Epithelial cell of esophagus (primary cell): ENCODE measurements around the gene RORC.
"Not testable (repeated sequence)": the region's sequence is repeated elsewhere in the genome, so short reads cannot be mapped to it uniquely, and the experiment has no call there.

Experiments used
- DNase-seq: peaks from one replicate; pipeline ENCODE4 v3.0.0; 2010; ENCODE audit warnings: low read depth
- H3K4me3 ChIP-seq: 2 replicates; pipeline ENCODE4 v1.5.1; 2011; ENCODE audit warnings: mild to moderate bottlenecking, low read length, control low read depth
- TF ChIP-seq, protein P1 (sequence below): IDR thresholded peaks from 2 replicates; pipeline ENCODE4 v1.5.1; 2011; ENCODE audit warnings: low read depth, mild to moderate bottlenecking, low read length, control low read depth, inconsistent platforms; ENCODE audit not compliant: insufficient read depth; ENCODE audit errors: missing control alignments

RORC gene

DNA sequence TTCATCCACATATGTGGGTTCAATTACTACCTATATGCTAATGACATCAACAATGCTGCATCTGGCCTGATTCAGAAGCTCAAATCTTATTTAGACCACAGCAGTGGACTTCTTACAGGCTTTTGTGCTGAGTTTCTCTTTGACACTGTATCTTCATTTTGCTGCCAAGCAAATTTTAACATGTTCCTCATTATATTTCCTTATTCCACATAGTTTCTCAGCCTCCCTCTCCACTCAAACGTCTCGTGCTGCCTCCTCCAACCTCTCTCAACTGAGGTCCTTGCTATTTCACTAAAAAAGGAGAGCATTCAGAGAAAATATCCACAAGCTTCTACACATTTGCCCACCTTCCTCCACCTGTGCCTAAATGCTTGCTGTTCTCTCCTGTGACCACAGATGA is 47.8 kb downstream of the RORC start:
- no peak for DNase-seq
- no peak overlapping the region for H3K4me3 ChIP-seq
- TF ChIP-seq, protein P1, sequence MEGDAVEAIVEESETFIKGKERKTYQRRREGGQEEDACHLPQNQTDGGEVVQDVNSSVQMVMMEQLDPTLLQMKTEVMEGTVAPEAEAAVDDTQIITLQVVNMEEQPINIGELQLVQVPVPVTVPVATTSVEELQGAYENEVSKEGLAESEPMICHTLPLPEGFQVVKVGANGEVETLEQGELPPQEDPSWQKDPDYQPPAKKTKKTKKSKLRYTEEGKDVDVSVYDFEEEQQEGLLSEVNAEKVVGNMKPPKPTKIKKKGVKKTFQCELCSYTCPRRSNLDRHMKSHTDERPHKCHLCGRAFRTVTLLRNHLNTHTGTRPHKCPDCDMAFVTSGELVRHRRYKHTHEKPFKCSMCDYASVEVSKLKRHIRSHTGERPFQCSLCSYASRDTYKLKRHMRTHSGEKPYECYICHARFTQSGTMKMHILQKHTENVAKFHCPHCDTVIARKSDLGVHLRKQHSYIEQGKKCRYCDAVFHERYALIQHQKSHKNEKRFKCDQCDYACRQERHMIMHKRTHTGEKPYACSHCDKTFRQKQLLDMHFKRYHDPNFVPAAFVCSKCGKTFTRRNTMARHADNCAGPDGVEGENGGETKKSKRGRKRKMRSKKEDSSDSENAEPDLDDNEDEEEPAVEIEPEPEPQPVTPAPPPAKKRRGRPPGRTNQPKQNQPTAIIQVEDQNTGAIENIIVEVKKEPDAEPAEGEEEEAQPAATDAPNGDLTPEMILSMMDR, result no peak

DNA sequence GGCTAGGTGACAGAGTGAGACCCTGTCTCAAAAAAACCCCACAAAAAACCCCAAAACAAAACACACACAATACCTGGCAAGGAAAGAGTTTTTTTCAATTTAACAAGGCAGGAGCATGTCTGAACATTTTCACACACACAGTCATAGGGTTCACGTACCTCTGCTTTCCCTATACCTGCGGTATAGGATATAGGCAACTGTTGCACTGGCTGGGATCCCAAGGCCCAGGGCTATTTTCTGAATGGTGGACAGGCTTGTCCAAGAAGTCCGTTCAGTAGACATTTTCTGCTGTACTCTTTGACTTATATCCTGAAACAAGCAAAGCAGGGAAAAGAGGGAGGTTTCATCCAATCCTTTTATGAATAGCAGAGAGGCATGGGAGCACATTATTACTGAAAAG is 48.9 kb downstream of the RORC start:
- peak; percentile 67 for DNase-seq
- TF ChIP-seq, protein P1, result no peak
- no peak overlapping the region for H3K4me3 ChIP-seq

DNA sequence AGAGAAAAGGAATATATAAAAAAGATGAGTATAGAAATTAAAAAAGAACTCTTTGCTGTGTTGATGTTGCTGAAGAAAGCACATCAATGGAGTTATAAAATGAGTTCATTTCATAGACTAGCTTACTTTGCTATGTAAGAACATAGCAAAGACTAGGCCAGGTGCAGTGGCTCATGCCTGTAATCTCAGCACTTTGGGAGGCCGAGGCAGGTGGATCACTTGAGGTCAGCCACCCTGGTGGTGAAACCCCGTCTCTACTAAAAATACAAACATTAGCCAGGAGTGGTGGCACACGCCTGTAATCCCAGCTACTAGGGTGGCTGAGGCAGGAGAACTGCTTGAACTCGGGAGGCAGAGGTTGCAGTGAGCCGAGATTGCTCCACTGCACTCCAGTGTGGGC is 49.6 kb downstream of the RORC start:
- not testable (repeated sequence) for DNase-seq, H3K4me3 ChIP-seq

DNA sequence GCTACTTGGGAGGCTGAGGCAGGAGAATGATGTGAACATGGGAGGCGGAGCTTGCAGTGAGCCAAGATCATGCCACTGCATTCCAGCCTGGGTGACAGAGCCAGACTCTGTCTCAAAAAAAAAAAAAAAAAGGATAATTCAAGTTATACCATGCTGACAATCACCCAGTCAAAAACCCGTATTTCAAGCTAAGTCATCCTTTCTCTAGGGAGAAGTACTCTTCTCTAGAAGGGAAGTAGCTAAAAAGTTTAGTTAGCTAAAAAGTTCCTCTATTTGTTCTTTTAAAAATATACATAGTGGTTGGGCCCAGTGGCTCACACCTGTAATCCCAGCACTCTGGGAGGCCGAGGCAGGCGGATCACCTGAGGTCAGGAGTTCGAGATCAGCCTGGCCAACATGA is 50.9 kb downstream of the RORC start:
- not testable (repeated sequence) for H3K4me3 ChIP-seq, DNase-seq

DNA sequence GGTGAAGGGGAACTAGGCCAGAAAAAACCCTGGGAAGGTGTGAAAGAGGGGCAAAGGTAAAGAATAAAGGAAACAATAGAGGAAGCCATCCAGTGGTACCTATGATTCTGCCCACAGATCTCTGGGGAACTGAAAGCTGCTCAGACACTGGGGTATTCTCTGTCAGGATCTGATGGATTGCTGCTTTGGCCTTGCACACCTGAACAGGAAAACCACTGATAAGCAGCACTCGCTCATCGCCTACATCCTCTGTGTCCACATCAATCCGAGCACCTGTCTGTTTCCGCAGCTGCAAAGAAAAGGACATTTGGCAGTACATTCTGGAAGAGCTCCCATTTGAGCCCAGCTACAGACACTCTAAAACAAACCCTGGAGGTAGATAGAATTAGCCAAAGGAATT is 51.8 kb downstream of the RORC start:
- DNase-seq, result no peak
- H3K4me3 ChIP-seq, result no peak overlapping the region
- TF ChIP-seq, protein P1, result no peak

DNA sequence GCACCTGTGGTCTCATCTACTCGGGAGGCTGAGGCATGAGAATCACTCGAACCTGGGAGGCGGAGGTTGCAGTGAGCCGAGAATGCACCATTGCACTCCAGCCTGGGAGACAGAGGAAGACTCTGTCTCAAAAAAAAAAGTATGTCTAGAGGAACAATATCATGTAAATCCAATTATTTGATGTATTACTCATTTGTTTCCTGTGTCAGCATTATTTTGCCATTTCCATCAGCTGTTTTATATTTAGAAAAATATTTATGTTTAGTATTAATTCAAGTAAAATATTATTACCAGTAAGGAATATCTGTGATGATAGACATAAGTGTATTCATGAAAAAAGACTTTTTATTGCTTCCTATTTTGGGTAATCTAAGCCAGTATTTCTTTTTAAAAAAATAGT is 54.3 kb downstream of the RORC start:
- no peak overlapping the region for H3K4me3 ChIP-seq
- TF ChIP-seq, protein P1, result no peak
- DNase-seq, result no peak

GRCh38 chr1:151776665-151777062 is 54.9 kb downstream of the RORC start:
- TF ChIP-seq, protein P1, result no peak
- DNase-seq, result no peak
- H3K4me3 ChIP-seq, result no peak overlapping the region

DNA sequence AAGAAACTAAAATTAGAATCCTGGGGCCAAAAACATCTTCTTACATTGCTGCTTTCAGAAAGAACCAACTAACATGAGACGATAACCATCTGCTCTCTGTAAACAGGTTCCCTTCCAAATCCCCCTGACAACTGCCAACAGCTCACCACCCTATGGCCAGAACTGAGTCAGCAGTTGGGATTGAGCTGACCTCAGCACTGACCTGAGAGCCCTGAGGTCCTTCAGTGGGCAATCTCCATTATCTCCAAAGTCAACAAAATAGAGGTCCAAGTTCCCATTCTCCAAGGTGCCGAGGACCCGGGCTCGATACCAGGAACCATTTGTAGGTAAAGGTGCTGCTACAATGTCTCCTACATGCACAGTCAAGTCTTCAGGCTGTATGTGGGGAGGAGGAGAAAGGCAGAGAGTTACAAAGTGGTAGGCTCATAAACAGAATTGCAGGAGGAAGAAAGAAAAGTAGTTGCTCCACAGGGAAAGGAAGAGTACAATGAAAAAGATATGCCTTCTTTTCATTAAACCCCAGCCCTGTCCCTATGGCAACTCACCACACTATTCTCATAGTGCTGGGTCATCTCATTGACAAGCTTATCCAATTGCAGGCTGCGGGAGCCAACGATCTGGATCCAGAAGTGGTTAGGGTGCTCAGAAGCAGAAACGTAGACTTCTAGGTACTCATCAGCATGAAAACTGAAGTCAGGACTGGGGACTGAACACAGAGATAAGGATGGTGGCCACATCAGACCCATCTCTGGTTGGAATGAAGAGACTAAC is 55.5 kb downstream of the RORC start:
- TF ChIP-seq, protein P1, result no peak
- no peak overlapping the region for H3K4me3 ChIP-seq

More for the DNA sequence above, 55.5 kb downstream of the RORC start:
- no peak for DNase-seq
